ENCODE measurements around the gene ACSL4.

GRCh38 chrX:109614951-109615350 is 118.1 kb downstream of the ACSL4 start:
- TF ChIP-seq POLR2AphosphoS5 (IDR thresholded peaks at IDR 0.05) (no peak), CTCF (IDR thresholded peaks at IDR 0.05) (no peak), POLR2A (IDR thresholded peaks at IDR 0.05) (no peak)

All from prostate gland (tissue), 2 donors.